ENCODE results near the gene CNTNAP1.
"Not testable (repeated sequence)": the region's sequence is repeated elsewhere in the genome, so short reads cannot be mapped to it uniquely, and the experiment has no call there.

Gene CNTNAP1

GRCh38 chr17:42720996-42721583 is 38.8 kb downstream of the CNTNAP1 start:
- Histone ChIP-seq H3K27me3 (replicated peaks; ENCODE audit: control insufficient read depth, insufficient read depth, low read length) (no peaks in the 10 kb centered on the region), H3K36me3 (ENCODE audit: control insufficient read depth, insufficient read depth, low read length) (peaks cover 18% of the 10 kb centered on the region), H3K4me3 (replicated peaks; ENCODE audit: low read depth, low read length) (no peak overlapping the region)
- no peak for DNase-seq (ENCODE audit: extremely low read depth, insufficient read length)
- TF ChIP-seq CTCF (IDR thresholded peaks at IDR 0.05; ENCODE audit: insufficient read depth, low read length, poor library complexity, severe bottlenecking) = peak; percentile 68

- DNase-seq (ENCODE audit: extremely low read depth, insufficient read length) = no peak
- Histone ChIP-seq H3K4me3 (replicated peaks; ENCODE audit: low read depth, low read length) (no peak overlapping the region), H3K27me3 (replicated peaks; ENCODE audit: control insufficient read depth, insufficient read depth, low read length) (no peaks in the 10 kb centered on the region), H3K36me3 (ENCODE audit: control insufficient read depth, insufficient read depth, low read length) (peaks cover 9% of the 10 kb centered on the region)
- TF ChIP-seq CTCF (IDR thresholded peaks at IDR 0.05; ENCODE audit: insufficient read depth, low read length, poor library complexity, severe bottlenecking) = no peak
These were observed 41.3 kb downstream of the CNTNAP1 start for GRCh38 chr17:42723636-42724035.

- TF ChIP-seq CTCF (IDR thresholded peaks at IDR 0.05; ENCODE audit: insufficient read depth, low read length, poor library complexity, severe bottlenecking) = no peak
- Histone ChIP-seq H3K27me3 (replicated peaks; ENCODE audit: control insufficient read depth, insufficient read depth, low read length) (no peaks in the 10 kb centered on the region), H3K36me3 (ENCODE audit: control insufficient read depth, insufficient read depth, low read length) (peaks cover 5% of the 10 kb centered on the region), H3K4me3 (replicated peaks; ENCODE audit: low read depth, low read length) (no peak overlapping the region)
- no peak for DNase-seq (ENCODE audit: extremely low read depth, insufficient read length)
These were observed 42.8 kb downstream of the CNTNAP1 start for GRCh38 chr17:42725143-42725542.

DNA sequence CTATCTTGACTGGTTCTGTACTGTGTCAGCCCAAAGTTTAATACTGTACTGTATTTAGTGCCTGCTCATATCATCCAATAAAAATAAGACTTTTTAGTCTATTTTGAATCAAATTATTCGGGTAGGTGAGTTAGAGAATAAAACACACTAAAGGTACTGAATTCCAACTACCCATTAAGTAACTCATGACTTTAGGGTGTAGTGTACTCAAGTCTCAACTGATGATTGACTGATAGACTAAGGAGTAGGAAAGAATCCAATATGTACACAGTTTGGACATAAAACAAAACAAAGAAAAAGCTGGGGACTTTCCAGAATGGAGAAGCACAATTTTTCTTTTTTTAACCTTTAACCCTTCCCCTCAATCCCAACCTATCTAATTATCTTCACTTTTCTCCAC is 58.4 kb downstream of the CNTNAP1 start:
- Histone ChIP-seq H3K4me3 (replicated peaks; ENCODE audit: low read depth, low read length) (no peak overlapping the region), H3K36me3 (ENCODE audit: control insufficient read depth, insufficient read depth, low read length) (no peaks in the 10 kb centered on the region), H3K27me3 (replicated peaks; ENCODE audit: control insufficient read depth, insufficient read depth, low read length) (no peaks in the 10 kb centered on the region)
- DNase-seq (ENCODE audit: extremely low read depth, insufficient read length) = no peak
- no peak for TF ChIP-seq CTCF (IDR thresholded peaks at IDR 0.05; ENCODE audit: insufficient read depth, low read length, poor library complexity, severe bottlenecking)

GRCh38 chr17:42742916-42743315 is 60.6 kb downstream of the CNTNAP1 start:
- not testable (repeated sequence) for H3K27me3 ChIP-seq (replicated peaks; ENCODE audit: control insufficient read depth, insufficient read depth, low read length); DNase-seq (ENCODE audit: extremely low read depth, insufficient read length); H3K4me3 ChIP-seq (replicated peaks; ENCODE audit: low read depth, low read length); H3K36me3 ChIP-seq (ENCODE audit: control insufficient read depth, insufficient read depth, low read length)

- DNase-seq (ENCODE audit: extremely low read depth, insufficient read length) = no peak
- peak overlapping the region; percentile 73 for H3K4me3 ChIP-seq (replicated peaks; ENCODE audit: low read depth, low read length)
- H3K36me3 ChIP-seq (ENCODE audit: control insufficient read depth, insufficient read depth, low read length) = no peaks in the 10 kb centered on the region
- no peaks in the 10 kb centered on the region for H3K27me3 ChIP-seq (replicated peaks; ENCODE audit: control insufficient read depth, insufficient read depth, low read length)
- no peak for TF ChIP-seq CTCF (IDR thresholded peaks at IDR 0.05; ENCODE audit: insufficient read depth, low read length, poor library complexity, severe bottlenecking)
These were observed 61.4 kb downstream of the CNTNAP1 start for GRCh38 chr17:42743595-42744282.
